Upper lobe of left lung (tissue), 4 donors: ENCODE data around the gene ZNF407.

ENCODE experiments used
- POLR2A ChIP-seq, 4 donors: fragments of 450-650 bp; IDR thresholded peaks; one replicate each; pipeline ENCODE4 v1.5.1; 2016 to 2017; ENCODE audit warnings: antibody characterized with exemption in 4 of 4, mild to moderate bottlenecking in 2 of 4
- POLR2AphosphoS5 ChIP-seq, 2 donors: sonication (generic); formaldehyde crosslinking; IDR thresholded peaks; one replicate each; pipeline ENCODE4 v1.5.1; 2017; ENCODE audit warnings: antibody characterized with exemption in 2 of 2
- TF ChIP-seq, protein P1 (sequence below), 6 experiments: fragments of 450-650 bp in 4 of 6; fragments of 200-600 bp in 2 of 6; sonication (generic) in 2 of 6; IDR thresholded peaks; one replicate each; pipeline ENCODE4 v1.5.1; 2016 to 2019; ENCODE audit warnings: antibody characterized with exemption in 6 of 6

DNA sequence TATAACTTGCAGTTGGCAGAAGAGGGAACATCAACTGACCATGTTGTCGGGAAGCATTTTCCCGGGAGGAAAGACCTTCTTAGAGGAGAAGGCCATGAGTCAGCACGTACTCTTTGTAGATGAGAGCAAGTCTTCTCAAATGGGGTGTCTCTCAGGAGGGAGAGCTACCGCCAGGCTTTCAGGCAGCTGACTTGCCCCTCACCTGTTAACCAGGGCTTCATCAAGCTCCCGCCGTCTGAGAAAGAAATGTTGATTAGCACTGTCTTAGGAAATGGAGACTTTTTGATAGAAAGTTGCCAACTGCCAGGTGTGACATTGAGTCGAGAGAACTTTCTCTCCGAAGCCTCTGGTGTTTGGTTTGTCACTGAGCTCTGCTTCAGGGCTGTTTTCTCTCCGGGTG is 196.1 kb downstream of the ZNF407 start:
- TF ChIP-seq, protein P1, sequence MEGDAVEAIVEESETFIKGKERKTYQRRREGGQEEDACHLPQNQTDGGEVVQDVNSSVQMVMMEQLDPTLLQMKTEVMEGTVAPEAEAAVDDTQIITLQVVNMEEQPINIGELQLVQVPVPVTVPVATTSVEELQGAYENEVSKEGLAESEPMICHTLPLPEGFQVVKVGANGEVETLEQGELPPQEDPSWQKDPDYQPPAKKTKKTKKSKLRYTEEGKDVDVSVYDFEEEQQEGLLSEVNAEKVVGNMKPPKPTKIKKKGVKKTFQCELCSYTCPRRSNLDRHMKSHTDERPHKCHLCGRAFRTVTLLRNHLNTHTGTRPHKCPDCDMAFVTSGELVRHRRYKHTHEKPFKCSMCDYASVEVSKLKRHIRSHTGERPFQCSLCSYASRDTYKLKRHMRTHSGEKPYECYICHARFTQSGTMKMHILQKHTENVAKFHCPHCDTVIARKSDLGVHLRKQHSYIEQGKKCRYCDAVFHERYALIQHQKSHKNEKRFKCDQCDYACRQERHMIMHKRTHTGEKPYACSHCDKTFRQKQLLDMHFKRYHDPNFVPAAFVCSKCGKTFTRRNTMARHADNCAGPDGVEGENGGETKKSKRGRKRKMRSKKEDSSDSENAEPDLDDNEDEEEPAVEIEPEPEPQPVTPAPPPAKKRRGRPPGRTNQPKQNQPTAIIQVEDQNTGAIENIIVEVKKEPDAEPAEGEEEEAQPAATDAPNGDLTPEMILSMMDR (IDR thresholded peaks at IDR 0.05) = no peak
- TF ChIP-seq POLR2A (IDR thresholded peaks at IDR 0.05) (no peak), POLR2AphosphoS5 (IDR thresholded peaks at IDR 0.05) (no peak)
